Motor neuron (in vitro differentiated cells): Measurements from ENCODE around the gene NANOS2. TPM values are rescaled to one million over a fixed set of nuclear protein-coding genes. Genes with fewer than 3 reads are reported as not detected.
"Not testable (repeated sequence)": the region's sequence is repeated elsewhere in the genome, so short reads cannot be mapped to it uniquely, and the experiment has no call there.

Experiments
- ATAC-seq, 8 experiments: fragments of 200-7000 bp; cut with Tn5 transposase; replicated peaks in 6 of 8; 2 replicates each; pipeline ENCODE4 v1.8.0; 2021; ENCODE audit warnings: mild to moderate bottlenecking in 8 of 8, moderate library complexity in 8 of 8
- H3K27ac ChIP-seq, 2 donors: fragments of 250-450 bp; sonication (Bioruptor Pico); 2 replicates each; pipeline ENCODE4 v1.9.0; 2021; ENCODE audit warnings: antibody characterized with exemption in 2 of 2, mild to moderate bottlenecking in 2 of 2, moderate library complexity in 1 of 2
- H3K4me1 ChIP-seq, 2 donors: fragments of 250-450 bp; sonication (Bioruptor Pico); replicated peaks in 1 of 2; 2 replicates each; pipeline ENCODE4 v1.6.1; 2021; ENCODE audit warnings: antibody characterized with exemption in 2 of 2, mild to moderate bottlenecking in 2 of 2, moderate library complexity in 1 of 2
- H3K4me3 ChIP-seq, 5 donors: fragments of 250-450 bp; sonication (Bioruptor Pico); 2 replicates each; pipeline ENCODE4 v1.9.0; 2021; ENCODE audit warnings: antibody characterized with exemption in 5 of 5, mild to moderate bottlenecking in 5 of 5, moderate library complexity in 4 of 5
- WGBS, 10 experiments: fragments of 450-650 bp; shearing (Covaris generic); methylation state at CpG; one replicate each; pipeline ENCODE4 v1.0.0; 2022; 5-methylcytosine and 5-hydroxymethylcytosine counted together
- in situ Hi-C, 9 experiments: fragments of 400-800 bp; cut with MboI; loops; one replicate each; pipeline ENCODE4 v1.15.0; 2021; ENCODE audit warnings: low sequenced_read_pairs in 9 of 9, low pct_unique_long_range_greater_than_20kb in 2 of 9; ENCODE audit not compliant: unreplicated experiment in 9 of 9
- total RNA-seq, 8 experiments: library from RNA; unstranded; fragments of 300-600 nt; gene quantifications; 2 replicates each; pipeline versions ENCODE4 v1.2.3 to v1.2.4, GENCODE V29; 2022

NANOS2 gene
- total RNA-seq, 8 experiments from 2014 or later, result 0.05 to 0.85 (median 0.18) TPM; not detected in 5

DNA sequence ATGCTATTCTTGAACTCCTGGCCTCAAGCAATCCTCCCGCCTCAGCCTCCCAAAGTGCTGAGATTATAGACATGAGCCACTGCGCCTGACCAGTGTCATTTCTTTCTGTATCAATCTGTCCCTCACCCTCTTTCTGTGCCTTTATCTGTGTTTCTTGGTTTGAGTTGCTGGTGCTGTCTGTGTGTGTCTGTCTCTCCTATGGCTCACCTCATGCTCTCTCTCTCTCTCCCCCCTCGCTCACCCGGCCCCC, 38.5 kb downstream of the NANOS2 start:
- Histone ChIP-seq H3K4me1 (peaks cover 11 to 13% of the 10 kb centered on the region in 2 donors), H3K27ac (no peak overlapping the region), H3K4me3 (no peak overlapping the region)
- 80 to 100% (median 90%) methylated on average over 1 to 2 of the region's 4 CpGs; no CpG with 5 or more reads in 6 of the 10 experiments for WGBS, 10 experiments
- peak in 6 of 8 experiments; percentile 8 to 47 (median 30) for ATAC-seq
- in situ Hi-C loops, result no loop called here

- in situ Hi-C loops, result no loop called here
- no peak for ATAC-seq
- Histone ChIP-seq H3K27ac (no peak overlapping the region), H3K4me3 (no peak overlapping the region), H3K4me1 (peaks cover 11 to 13% of the 10 kb centered on the region in 2 donors)
- 33 to 100% (median 80%) methylated on average over 1 to 7 of the region's 7 CpGs; no CpG with 5 or more reads in 3 of the 10 experiments for WGBS, 10 experiments
Measured at GRCh38 chr19:45874620-45874966, 40.0 kb downstream of the NANOS2 start.

GRCh38 chr19:45873219-45873772, 41.3 kb downstream of the NANOS2 start:
- in situ Hi-C loops, result no loop called here
- no peak for ATAC-seq
- H3K4me1 ChIP-seq, result peaks cover 11 to 13% of the 10 kb centered on the region in 2 donors
- H3K4me3 ChIP-seq, result no peak overlapping the region
- no peak overlapping the region for H3K27ac ChIP-seq
- 48 to 80% (median 78%) methylated on average over 1 to 6 of the region's 7 CpGs; no CpG with 5 or more reads in 4 of the 10 experiments for WGBS, 10 experiments

- WGBS, 10 experiments, result 92 to 100% methylated on average over 1 to 10 of the region's 34 CpGs; no CpG with 5 or more reads in 8 of the 10 experiments
- no peak for ATAC-seq
- in situ Hi-C loops, result no loop called here
- peaks cover 11 to 13% of the 10 kb centered on the region in 2 donors for H3K4me1 ChIP-seq
- H3K27ac ChIP-seq, result no peak overlapping the region
- no peak overlapping the region for H3K4me3 ChIP-seq
Measured at GRCh38 chr19:45872095-45872919, 42.3 kb downstream of the NANOS2 start.

- H3K4me3 ChIP-seq, result no peak overlapping the region
- 20 to 100% (median 75%) methylated on average over 1 to 4 of the region's 5 CpGs for WGBS, 10 experiments
- no peak for ATAC-seq
- H3K27ac ChIP-seq, result no peak overlapping the region
- in situ Hi-C loops, result no loop called here
- H3K4me1 ChIP-seq, result no peaks in the 10 kb centered on the region
Measured at GRCh38 chr19:45870798-45871197, 43.8 kb downstream of the NANOS2 start.

DNA sequence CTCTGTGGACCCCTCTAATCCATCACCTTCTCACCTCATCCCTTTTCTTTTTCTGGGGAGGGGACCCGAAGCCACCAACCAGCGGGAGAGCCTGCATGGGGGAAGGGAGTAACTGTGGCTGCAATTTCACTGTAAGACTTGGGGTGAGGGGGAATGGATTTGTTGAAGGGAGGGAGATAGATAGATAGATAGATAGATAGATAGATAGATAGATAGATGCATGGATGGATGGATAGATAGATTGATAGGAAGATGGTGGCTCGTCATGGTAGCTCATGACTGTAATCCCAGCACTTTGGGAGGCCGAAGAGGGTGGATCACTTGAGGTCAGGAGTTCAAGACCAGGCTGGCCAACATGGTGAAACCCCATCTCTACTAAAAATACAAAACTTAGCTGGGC, 47.3 kb downstream of the NANOS2 start:
- H3K4me3 ChIP-seq, in situ Hi-C loops, ATAC-seq, H3K4me1 ChIP-seq, H3K27ac ChIP-seq: not testable (repeated sequence)
- WGBS, 10 experiments, result 31 to 100% (median 73%) methylated on average over 1 to 4 of the region's 4 CpGs; no CpG with 5 or more reads in 3 of the 10 experiments

DNA sequence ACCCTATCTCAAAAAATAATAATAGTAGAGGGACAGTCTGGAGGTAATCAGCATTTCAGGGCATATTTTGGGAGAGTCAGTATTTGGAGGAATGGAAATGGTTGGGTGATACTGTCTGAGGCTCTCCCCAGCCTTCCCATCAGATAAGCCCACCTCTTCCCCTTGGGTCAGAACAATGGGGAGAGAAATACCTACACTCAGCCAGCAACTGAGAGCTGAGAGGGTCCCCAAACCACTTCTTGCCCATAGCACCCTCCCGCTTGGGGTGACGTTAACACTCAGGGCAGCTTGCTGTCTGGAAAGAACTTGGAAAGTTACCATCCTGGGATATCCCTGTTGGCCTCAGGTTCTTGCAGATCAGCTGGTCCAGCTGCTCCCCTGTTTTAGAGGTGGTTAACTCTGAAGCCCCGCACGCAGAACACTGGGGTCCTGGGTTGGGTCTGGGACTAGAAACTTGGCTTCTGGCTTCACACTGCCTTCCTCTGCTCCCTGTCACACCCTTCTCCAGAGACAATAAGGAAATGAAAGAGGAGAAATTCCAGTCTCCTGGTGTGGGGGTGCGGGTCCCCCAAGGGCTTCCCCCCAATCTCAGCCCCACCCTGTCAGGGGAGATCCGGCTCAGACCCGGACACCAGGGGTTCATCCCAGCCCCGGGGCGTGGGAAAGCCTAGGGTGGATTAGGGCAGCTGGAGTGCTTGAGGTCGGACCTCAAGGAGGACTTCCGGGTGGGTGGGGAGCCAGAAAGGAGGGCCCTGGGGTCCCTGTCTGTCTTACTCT, 48.0 kb downstream of the NANOS2 start:
- Histone ChIP-seq H3K4me3 (no peak overlapping the region), H3K4me1 (peaks cover 0 to 2% of the 10 kb centered on the region in 2 donors), H3K27ac (no peak overlapping the region)
- in situ Hi-C loops, result no loop called here
- WGBS, 10 experiments, result 76% methylated on average over 3 of the region's 11 CpGs; no CpG with 5 or more reads in 9 of the 10 experiments
- no peak for ATAC-seq

- Histone ChIP-seq H3K27ac (no peak overlapping the region), H3K4me1 (peaks cover 0 to 6% of the 10 kb centered on the region in 2 donors), H3K4me3 (no peak overlapping the region)
- 45 to 100% (median 82%) methylated on average over 1 to 5 of the region's 9 CpGs; no CpG with 5 or more reads in 7 of the 10 experiments for WGBS, 10 experiments
- in situ Hi-C loops, result no loop called here
- ATAC-seq, result no peak
Measured at GRCh38 chr19:45865269-45865948, 49.2 kb downstream of the NANOS2 start.

GRCh38 chr19:45864629-45865082, 49.9 kb downstream of the NANOS2 start:
- in situ Hi-C loops, result no loop called here
- Histone ChIP-seq H3K4me1 (peaks cover 0 to 6% of the 10 kb centered on the region in 2 donors), H3K27ac (no peak overlapping the region), H3K4me3 (peak overlapping the region in 2 of 5 donors; percentile 32 to 72)
- 15 to 37% (median 26%) methylated on average over 3 to 8 of the region's 12 CpGs; no CpG with 5 or more reads in 3 of the 10 experiments for WGBS, 10 experiments
- no peak for ATAC-seq

GRCh38 chr19:45863840-45864628, 50.5 kb downstream of the NANOS2 start, which contains the start of gene FOXA3:
Gene FOXA3, plus strand, starts transcription at chr19:45864326. Its CDS starts 131 bp downstream, at chr19:45864457.
- peak within 1 kb of the TSS; percentile 14 to 87 (median 32) for H3K4me3 ChIP-seq
- H3K4me1 ChIP-seq, result peaks cover 0 to 6% of the 10 kb centered on the region in 2 donors
- in situ Hi-C loops, result no loop called here
- no peak within 1 kb of the TSS for H3K27ac ChIP-seq
- WGBS, 10 experiments, result 2 to 24% (median 6%) methylated on average over 5 to 18 of the region's 71 CpGs; no CpG with 5 or more reads in 3 of the 10 experiments
- ATAC-seq, result peak in 3 of 8 experiments; percentile 2 to 23 (median 19)

- WGBS, 10 experiments, result 0 to 10% (median 4%) methylated on average over 1 to 14 of the region's 22 CpGs; no CpG with 5 or more reads in 2 of the 10 experiments
- in situ Hi-C loops, result no loop called here
- peak in 1 of 8 experiments; percentile 2 for ATAC-seq
- peaks cover 0 to 6% of the 10 kb centered on the region in 2 donors for H3K4me1 ChIP-seq
- H3K4me3 ChIP-seq, result peak overlapping the region; percentile 12 to 87 (median 25)
- no peak overlapping the region for H3K27ac ChIP-seq
Measured at GRCh38 chr19:45863335-45863839, 51.2 kb downstream of the NANOS2 start.
